GM18499 (cell line): ENCODE data around the gene LRRTM4.
"Not testable (repeated sequence)": the region's sequence is repeated elsewhere in the genome, so short reads cannot be mapped to it uniquely, and the experiment has no call there.

ENCODE experiments used
- ATAC-seq: cut with Tn5 transposase; IDR thresholded peaks from one replicate; pipeline ENCODE4 v1.9.1; 2021; ENCODE audit warnings: moderate number of reproducible peaks; ENCODE audit not compliant: insufficient read depth, unreplicated experiment

LRRTM4 gene

DNA sequence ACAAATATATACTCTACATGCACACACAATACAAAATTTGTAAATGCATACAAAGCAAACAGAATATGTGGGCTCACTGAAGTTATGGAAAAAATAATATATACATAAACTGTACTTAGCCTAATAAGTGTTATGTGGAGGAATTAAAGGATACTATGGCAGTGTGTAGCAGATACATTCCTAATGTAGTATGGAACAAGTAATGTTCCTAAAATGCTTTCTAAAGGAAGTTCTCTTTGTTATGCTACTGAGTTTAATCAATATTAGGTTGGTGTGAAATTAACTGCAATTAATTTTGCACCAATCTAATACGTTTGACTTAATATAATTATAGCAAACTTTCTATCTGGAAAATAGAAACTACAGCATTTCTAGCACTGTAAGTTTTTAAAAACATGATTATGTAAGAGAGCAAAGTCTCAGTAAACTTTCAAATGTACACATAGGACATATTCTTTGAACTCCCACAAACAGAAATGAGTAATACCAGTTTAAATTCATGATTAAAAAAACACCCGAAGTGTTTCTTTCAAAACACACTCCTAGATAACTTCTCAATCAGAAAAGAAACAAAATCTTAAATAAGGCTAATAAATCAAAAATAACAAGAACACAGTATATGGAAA lies 331.3 kb downstream of the LRRTM4 start:
- no peak for ATAC-seq

DNA sequence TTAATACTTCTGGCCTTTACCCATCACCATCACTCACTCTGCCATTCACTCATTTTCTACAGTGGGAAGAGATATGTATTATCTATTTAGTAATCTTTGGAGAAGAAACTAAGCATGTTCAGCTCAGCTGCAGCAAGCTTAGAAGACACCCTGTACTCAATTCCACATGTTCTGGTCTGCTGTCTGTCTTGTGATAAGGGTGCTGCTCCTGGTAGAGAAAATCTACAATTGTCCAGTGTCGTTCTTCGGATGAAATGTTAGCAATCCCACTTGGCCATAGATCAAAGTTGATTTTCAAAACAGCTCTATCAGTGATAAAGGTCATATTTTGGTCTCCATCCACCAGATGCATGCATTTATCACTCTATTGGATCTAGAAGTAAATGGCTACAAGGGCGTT lies 337.1 kb downstream of the LRRTM4 start:
- no peak for ATAC-seq

DNA sequence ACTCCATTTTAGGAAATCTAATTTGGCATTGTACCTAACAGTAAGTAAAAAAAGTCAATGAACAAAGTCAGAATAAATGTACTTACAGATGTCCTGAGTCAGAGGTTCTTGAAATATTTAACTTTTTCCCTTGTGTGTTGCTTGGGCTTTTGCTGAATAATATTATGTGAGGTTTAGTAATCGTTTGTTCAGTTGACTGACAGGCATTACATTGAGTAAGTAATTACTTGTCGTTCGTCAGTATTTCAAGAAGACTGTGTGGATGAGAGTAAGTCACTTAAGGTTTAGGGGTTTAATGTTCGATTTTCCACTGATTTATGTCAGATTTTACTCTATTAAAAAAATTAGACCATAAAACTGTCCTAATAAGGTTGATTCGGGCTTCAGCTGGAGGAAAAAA lies 342.9 kb downstream of the LRRTM4 start:
- no peak for ATAC-seq

DNA sequence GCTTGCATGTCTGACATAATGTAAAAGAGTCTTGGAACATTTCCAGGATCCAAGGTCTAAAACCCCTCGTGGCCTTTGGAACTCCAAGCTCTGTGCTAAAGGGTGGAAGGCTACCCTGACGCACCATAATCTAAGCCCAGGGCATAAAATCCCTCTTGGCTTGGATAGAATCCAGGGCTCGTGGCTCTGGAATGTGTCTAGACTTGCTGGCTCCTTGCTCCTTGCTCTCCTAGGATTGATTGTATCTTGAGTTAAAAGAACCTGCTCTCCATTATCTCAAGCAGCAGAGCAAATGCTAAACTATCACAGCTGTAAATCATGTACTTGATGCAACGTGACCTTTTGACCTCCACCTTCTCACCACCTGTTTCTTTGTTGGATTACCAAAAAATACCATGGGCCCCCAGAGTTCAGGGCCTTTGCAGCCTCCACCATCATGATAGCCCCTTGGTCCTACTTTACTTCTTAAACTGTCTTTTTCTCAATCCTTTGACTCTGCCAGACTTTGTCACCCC lies 346.9 kb downstream of the LRRTM4 start:
- ATAC-seq, result not testable (repeated sequence)

DNA sequence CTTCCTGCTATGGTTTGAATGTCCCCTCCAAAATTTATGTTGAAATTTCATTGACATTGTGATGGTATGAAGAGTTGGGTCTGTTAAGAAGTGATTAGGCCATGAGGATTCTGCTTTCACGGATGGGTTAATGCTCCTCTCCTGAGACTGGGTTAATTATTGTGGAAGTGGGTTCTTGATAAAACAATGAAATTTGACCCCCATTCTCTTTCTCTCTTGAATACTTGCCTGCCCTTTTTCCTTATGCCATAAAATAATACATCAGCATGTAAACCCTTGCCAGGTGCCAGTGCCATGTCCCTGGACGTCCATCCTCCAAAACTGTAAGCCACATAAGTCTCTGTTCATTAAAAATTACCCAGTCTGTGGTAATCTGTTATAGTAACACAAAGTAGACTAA lies 352.8 kb downstream of the LRRTM4 start:
- no peak for ATAC-seq

DNA sequence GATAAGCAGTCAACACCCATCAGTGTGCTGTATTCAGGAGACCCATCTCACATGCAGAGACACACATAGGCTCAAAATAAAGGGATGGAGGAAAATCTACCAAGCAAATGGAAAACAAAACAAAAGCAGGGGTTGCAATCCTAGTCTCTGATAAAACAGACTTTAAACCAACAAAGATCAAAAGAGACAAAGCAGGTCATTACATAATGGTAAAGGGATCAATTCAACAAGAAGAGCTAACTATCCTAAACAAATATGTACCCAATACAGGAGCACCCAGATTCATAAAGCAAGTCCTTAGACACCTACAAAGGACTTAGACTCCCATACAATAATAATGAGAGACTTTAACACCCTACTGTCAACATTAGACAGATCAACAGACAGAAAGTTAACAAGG lies 358.2 kb downstream of the LRRTM4 start:
- ATAC-seq, result not testable (repeated sequence)

DNA sequence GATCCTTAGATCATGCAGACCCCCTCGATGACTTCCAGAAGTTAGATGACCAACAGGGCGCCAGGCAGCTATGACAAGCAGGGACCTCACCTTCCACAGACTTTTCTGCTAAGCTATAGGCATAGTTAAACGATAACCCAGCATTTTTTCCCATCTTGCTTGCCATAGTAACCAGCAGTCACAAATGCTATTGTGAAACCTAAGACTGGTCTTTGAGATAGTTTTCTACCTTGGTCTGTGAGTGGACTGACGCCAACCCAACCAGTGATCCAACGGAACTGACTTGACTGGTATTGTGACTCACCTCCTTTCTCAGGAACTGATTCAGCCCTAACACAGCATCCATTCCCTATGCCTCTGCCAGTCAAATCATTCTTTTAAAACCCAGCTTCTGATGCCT lies 361.2 kb downstream of the LRRTM4 start:
- ATAC-seq, result no peak

DNA sequence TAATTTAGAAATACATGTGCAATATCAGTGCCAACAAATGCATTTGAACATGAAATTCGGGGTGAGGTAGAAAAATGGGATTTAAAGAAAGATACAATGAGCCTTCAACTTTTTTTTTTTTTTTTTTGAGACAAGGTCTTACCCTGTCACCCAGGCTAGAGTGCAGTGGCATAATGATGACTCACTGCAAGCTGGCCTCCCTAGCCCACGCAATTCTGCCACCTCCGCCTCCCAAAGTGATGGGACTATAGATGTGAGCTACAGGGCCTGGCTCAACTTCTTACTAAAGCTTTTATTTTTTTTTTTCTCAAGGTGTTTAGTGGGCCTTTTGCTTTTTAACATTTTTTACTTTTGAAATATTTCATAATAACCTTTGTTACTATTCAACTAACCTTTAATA lies 365.6 kb downstream of the LRRTM4 start:
- no peak for ATAC-seq

DNA sequence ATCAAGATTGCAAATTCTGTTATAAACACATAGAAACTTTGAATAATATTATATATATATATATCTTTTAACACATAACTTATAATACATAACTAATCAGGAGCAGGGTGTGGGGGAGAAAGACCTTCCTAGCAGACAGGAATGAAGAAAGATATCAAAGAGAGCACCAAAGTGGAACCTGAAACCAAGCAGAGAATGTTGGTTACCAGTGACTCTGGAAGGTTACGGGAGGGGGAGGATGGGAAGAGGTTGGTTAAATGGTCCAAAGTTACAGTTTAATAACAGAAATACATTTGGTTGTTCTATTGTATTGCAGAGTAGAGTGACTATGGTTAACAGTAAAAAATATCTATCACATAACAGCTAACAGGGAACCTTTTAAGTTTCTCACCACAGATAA lies 366.7 kb downstream of the LRRTM4 start:
- ATAC-seq, result no peak

DNA sequence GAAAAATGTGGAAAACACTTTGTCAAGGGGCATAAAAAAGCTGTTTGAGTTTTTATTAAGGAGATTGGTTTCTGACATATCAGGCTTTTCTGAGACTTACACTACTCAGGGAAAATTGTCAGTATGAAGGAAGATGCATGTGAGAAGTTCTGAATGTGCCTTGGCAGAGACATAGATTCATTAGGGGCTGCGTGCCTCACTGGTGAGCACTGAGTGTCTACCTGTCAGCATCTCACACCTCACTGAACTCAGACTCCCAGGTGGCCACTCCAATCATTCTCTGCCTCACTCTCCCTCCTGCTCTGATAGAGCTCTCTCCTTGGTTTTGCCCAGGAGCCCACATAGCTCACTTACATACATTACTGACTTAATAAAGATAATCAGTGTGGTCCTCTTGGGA lies 372.6 kb downstream of the LRRTM4 start:
- no peak for ATAC-seq

DNA sequence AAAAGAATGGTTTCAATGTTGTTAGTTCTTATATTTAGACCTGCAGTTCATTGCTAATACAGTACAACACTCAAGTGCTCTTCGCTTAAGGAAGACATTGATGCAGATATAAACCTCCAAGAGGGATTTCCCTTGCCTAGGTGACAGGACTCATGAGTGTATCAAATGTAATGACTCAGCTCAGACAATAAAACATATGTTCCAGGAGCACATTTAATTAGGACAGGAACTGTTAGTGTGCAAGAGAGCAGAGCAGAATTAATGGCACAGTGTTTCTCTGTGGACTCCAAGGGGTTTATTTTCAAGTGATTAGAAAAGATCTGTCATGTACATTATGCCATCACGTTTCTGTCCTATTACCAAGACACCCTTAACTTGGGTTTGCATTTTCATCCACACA lies 375.0 kb downstream of the LRRTM4 start:
- no peak for ATAC-seq

DNA sequence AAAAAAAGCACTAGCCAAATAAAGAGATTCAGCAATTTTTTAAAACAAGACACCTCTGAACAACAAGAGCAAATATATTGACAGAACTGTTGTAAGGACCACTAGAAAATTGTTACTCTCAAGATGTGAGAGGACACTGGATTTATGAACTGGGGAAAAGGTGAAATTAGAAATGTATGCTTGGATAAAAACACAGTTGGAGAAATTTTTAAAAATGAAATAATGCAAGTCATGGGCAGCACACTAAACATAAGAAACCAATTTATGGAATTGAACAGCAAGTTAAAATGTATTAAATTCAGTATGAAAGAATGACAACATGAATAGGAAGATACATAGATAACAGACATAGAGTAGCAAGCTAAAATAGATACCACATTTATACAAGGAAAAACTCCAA lies 377.4 kb downstream of the LRRTM4 start:
- ATAC-seq, result no peak

DNA sequence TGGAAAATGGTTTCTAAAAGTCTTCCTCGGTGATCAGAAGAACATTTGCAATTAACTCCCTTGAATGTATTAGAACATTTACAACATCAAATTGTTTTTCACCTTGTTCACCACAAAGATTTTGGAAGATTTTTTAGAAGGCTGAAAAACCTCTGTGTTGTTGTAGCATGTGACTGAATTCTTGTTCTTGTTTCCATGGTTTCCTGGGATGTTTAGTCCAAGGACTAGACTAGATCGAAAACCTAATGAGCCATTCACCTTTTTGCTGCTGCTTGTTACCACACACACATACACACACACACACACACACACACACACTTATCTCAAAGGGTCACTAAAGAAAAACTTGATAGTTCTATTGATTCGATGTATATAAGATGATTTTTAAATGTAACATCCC lies 380.0 kb downstream of the LRRTM4 start:
- no peak for ATAC-seq

DNA sequence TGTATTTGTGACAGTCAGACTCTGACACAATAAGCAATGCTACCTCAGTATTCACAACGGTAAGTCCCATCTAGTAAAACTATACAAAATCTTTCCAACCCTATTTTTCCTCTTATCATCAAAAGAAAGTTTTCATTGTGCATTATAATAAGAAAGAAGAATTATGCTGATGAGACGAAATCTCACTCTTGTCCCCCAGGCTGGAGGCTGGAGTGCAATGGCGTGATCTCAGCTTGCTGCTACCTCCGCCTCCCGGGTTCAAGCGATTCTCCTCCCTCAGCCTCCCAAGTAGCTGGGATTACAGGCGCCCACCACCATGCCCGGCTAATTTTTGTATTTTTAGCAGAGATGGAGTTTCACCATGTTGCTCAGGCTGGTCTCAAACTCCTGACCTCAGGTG lies 393.7 kb downstream of the LRRTM4 start:
- not testable (repeated sequence) for ATAC-seq

DNA sequence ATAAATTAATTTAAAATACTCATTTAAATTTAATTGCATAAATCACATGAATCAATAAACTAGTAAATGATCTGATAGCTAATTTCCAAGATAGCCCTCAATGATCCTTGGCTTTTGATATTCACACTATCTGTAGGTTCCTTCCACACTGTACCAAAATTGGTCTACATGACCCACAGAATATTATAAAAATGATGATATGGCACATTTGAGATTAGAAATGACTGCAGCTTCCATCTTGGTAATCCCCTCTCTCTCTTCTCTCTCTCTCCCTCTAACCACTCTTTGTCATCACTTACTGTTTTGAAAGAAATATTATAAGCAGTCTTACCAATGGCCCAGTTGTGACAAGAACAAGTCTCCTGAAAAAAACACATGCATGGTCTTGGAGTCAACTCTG lies 394.8 kb downstream of the LRRTM4 start:
- no peak for ATAC-seq

DNA sequence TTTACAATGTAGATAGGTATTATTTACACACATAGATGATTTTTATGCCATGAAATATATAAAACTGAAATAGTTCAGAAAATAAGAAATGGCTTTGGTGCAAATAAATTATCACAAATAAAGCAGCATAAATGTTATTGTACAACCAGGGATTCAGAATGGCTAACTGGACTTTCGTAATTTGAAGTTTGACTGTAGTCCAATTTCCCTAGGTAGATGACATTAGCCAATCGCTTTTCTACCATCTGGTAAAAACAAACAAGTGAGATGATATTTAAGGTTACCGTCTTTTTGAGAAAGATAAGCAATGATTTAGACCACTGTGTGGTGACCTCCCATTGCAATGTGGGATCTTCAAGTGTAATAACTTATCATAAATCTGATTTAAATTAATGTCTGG lies 400.7 kb downstream of the LRRTM4 start:
- ATAC-seq, result no peak

DNA sequence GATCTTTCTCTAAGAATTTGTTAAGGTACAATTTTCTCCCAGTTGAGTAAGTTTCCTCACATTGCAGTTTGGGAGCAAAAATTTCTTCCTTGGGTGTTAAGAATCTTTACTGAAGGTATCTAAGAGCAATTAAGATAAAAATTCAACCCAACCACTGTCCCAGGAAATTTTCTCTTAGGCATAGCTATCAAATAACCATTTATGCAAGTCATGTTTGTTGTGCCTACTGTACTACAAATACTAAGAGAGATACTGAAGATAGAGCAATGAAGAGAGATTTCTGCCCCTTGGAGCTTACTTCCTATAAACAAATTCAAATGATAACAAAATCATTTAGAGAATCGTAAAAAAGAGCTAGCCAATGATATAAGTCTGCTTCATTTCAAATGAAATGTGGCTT lies 402.8 kb downstream of the LRRTM4 start:
- ATAC-seq, result no peak

DNA sequence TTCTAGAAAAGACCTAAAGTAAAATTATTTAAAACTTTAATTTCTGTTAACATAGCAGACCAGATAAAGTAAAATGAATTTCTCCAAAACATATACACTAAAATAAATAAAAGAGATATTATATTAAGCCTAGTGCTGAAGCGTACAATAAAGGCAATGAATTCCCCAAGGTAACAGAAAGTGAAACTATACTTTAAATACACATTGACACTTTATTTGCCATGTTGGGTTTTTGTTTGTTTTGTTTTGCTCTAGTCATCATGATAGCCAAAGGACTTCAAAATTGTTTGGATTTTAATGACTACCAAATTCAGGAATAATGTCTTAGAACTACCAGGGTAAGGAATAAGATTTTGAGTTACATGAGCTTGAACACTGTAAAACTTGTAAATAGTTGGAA lies 413.3 kb downstream of the LRRTM4 start:
- no peak for ATAC-seq

DNA sequence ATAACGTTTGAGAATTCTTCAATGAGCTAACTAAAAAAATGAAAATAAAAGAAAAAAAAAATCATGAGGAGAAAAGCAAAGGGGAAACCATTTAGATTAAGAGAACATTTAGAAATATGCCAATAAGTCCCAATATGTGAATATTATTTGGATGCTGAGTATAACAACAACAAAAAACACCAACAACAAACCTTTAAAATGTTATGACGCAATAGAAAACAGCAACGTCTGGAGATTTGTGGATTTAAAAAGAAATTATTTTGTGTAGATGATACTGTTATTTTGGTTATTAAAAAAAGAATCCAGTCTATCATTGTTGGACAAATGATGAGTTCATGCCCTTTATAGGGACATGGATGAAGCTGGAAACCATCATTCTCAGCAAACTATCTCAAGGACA lies 417.2 kb downstream of the LRRTM4 start:
- ATAC-seq, result no peak

DNA sequence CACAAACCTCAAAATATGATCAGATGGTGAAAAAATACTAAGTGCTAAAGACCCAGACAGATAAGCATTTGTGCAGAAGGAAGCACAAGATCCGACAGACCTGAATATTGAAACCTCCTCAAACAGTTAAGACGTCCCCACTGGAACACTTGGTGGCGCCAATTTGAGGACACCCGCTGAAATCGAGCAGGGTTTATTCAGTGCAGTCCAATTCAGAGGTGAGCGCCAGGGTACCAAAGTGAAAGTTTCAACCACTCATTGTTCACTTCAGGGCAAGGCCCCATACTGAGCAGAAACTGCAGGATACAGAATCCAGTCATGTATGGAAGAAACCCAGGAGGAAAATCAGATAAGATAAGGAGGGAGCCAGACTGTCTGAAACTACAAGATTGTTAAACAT lies 417.6 kb downstream of the LRRTM4 start:
- no peak for ATAC-seq

DNA sequence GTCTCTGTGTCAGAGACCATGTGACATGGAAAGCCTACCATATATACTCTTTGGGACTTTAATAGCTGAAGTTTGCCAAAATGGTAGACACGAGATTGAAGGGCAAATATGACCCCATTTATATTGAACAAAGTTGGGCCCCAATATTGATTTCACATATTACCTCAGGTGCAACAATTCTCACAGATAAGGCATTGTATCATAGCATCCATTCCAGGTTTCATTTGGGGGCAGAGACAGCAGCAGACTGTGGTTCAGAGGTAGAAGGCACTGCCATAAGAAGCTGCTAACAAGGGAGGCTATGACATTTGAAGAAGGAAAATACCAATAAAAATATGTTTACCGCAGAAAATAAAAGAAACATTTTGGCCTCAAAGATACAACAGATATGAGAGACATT lies 419.2 kb downstream of the LRRTM4 start:
- no peak for ATAC-seq

DNA sequence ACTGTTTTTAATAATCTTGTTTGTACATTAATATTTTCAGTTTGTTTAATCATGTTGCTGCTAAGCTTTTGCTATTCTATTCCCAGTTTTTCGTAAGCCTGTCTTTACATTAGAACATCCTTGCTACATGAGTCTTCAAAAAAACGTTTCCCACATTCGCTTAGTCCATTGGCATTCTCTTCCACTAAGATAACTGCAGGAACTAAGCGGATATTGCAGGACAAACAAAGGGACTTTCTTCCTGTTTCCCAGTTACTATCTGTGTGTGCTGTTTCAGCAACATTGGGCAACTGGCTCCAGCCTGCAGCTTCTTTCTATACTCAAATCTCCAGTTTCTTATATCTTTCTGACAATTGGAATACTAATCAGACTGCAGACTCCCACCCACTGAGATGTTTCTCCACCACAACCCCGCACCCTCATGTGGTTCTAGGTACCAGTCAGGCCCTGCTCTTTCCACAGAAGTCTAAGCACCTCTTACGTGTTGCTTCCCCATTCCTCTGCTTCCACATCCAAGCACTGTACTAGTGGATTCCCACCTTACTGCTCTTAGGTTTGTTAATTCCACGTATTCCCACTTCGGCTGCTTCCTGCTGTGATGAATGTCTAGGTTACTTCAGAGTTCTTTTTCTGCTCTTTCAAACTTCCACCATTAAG lies 420.3 kb downstream of the LRRTM4 start:
- no peak for ATAC-seq
